Measurements from ENCODE around the gene HMG20A. TPM values are rescaled to one million over a fixed set of nuclear protein-coding genes. Genes with fewer than 3 reads are reported as not detected.

Gene HMG20A
- total RNA-seq, 1 experiment from 2014 or later: 60.2 TPM

DNA sequence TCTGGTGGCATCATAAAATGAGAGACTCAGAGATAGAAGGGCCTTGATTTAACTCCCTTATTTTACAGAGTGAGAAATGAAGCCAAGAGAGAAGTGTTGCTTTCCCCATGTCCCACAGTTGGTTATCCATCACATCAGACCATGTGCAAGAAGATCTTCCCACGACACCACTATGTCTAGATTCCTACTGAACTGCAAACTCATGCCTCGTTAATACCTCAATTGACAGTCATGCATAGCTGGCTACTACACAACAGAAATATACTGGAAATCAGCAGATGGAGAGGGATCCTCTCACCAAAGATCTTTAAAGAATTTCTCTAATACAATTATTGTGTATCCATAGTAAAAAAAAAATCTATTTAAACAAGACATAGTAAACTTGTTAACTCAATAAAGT is 34.1 kb upstream of the HMG20A start:
- Mint-ChIP-seq H3K27ac (no peak overlapping the region), H3K36me3 (ENCODE audit: insufficient read depth in 1 of 3, low read depth in 3 of 3) (no peaks in the 10 kb centered on the region), H3K4me1 (peaks cover 6 to 13% of the 10 kb centered on the region in 2 experiments; a peak in 3 of 4 replicates), H3K9me3 (no peaks in the 10 kb centered on the region), H3K27me3 (ENCODE audit: low read depth) (no peaks in the 10 kb centered on the region), H3K4me3 (no peak overlapping the region)
- Histone ChIP-seq H3K79me2 (ENCODE audit: insufficient read depth, low read length) (peaks cover 5% of the 10 kb centered on the region; the same call in 1 of the 2 replicates), H2BK12ac (ENCODE audit: insufficient read length, low read depth, low read length) (no peak overlapping the region), H3T11ph (ENCODE audit: low read length) (no peak overlapping the region), H3K4ac (ENCODE audit: low read depth, low read length) (no peak overlapping the region), H3K27me3 (ENCODE audit: insufficient read depth, low read length) (no peaks in the 10 kb centered on the region), H2BK120ac (ENCODE audit: low read depth, low read length, poor library complexity, severe bottlenecking) (no peak overlapping the region), H3K23me2 (ENCODE audit: insufficient read length, low read depth, low read length, poor library complexity, severe bottlenecking) (no peaks in the 10 kb centered on the region), H3K56ac (ENCODE audit: insufficient read length, low read depth, low read length) (no peak overlapping the region), H3K23ac (ENCODE audit: insufficient read length, low read depth, low read length) (no peak overlapping the region), H4K8ac (replicated peaks; ENCODE audit: insufficient read length, low read depth, low read length) (no peak overlapping the region), H3K18ac (ENCODE audit: insufficient read length, low read depth, low read length) (no peak overlapping the region), H3K27ac (ENCODE audit: insufficient read length, low read depth, low read length) (no peak overlapping the region), H2AK5ac (ENCODE audit: insufficient read length, low read length) (no peak overlapping the region), H2AFZ (ENCODE audit: low read length) (no peak overlapping the region), H4K91ac (ENCODE audit: insufficient read length, low read depth, low read length) (no peak overlapping the region), H3K4me2 (ENCODE audit: insufficient read depth, insufficient read length, low read length) (no peak overlapping the region), H3K9ac (ENCODE audit: extremely low read depth, insufficient read length, low read length) (no peak overlapping the region), H2BK20ac (ENCODE audit: low read depth, low read length, poor library complexity, severe bottlenecking) (no peak overlapping the region), H3K79me1 (ENCODE audit: insufficient read depth, low read depth, low read length, poor library complexity, severe bottlenecking) (no peaks in the 10 kb centered on the region), H4K20me1 (ENCODE audit: control insufficient read depth, insufficient read depth, insufficient read length) (no peaks in the 10 kb centered on the region), H3K4me1 (ENCODE audit: insufficient read depth, low read length) (no peaks in the 10 kb centered on the region), H3K14ac (ENCODE audit: insufficient read depth, low read length) (no peak overlapping the region), H4K5ac (ENCODE audit: insufficient read length, low read depth, low read length) (no peak overlapping the region), H3K9me3 (ENCODE audit: control insufficient read depth, low read depth, low read length) (no peaks in the 10 kb centered on the region), H2BK5ac (ENCODE audit: insufficient read length, low read length) (no peak overlapping the region), H2BK15ac (ENCODE audit: low read depth, low read length) (no peak overlapping the region)
- no peak for DNase-seq
- no CpG with 5 or more reads among the region's 2 CpGs for WGBS (ENCODE audit: extremely low coverage, insufficient read length, low lambda C conversion rate)
- TF ChIP-seq, protein P1, sequence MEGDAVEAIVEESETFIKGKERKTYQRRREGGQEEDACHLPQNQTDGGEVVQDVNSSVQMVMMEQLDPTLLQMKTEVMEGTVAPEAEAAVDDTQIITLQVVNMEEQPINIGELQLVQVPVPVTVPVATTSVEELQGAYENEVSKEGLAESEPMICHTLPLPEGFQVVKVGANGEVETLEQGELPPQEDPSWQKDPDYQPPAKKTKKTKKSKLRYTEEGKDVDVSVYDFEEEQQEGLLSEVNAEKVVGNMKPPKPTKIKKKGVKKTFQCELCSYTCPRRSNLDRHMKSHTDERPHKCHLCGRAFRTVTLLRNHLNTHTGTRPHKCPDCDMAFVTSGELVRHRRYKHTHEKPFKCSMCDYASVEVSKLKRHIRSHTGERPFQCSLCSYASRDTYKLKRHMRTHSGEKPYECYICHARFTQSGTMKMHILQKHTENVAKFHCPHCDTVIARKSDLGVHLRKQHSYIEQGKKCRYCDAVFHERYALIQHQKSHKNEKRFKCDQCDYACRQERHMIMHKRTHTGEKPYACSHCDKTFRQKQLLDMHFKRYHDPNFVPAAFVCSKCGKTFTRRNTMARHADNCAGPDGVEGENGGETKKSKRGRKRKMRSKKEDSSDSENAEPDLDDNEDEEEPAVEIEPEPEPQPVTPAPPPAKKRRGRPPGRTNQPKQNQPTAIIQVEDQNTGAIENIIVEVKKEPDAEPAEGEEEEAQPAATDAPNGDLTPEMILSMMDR (conservative IDR thresholded peaks at IDR 0.05): no peak

Data from H9 (cell line).